HL-60/S4 treated with retinoic acid at 250 ng/mL for 4 days and 3 days (cell line): ENCODE results near the gene NCOR2.

Source experiments
- in situ Hi-C: fragments of 300-500 bp; cut with MboI; formaldehyde crosslinking; loops from 2 replicates; pipeline ENCODE4 v1.7.0; 2022; ENCODE audit warnings: low sequenced_read_pairs

The NCOR2 gene

DNA sequence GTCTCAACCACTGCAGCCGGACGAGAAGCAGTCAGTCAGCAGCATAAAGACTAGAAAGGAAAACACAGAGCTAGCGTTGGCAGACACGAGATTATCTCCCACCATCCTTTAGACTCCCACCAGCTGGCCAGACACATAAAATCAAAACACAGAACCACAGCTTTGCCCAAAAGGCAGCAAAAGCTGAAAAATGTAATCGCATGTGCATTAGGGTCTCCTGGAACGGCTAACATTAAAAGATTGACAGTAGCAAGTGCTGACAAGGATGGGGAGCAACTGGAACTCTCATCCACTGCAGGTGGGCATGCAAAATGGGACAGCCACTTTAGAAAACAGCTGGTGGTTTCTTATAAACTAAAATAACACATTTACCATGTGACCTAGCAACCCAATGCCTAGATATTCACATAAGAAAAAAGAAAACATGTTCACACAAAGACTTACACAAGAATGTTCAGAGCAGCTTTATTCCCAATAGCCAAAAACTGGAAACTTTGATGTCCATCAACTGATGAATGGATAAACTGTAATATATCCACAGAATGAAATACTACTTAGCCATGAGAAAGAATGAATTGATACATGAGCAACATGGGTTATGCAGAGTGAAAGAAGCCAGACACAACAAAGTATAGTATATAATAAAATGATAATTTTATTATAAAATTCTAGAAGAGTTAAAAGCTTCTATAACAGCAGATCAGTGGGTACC lies 37.7 kb downstream of the NCOR2 start:
- in situ Hi-C loops = no loop called here

DNA sequence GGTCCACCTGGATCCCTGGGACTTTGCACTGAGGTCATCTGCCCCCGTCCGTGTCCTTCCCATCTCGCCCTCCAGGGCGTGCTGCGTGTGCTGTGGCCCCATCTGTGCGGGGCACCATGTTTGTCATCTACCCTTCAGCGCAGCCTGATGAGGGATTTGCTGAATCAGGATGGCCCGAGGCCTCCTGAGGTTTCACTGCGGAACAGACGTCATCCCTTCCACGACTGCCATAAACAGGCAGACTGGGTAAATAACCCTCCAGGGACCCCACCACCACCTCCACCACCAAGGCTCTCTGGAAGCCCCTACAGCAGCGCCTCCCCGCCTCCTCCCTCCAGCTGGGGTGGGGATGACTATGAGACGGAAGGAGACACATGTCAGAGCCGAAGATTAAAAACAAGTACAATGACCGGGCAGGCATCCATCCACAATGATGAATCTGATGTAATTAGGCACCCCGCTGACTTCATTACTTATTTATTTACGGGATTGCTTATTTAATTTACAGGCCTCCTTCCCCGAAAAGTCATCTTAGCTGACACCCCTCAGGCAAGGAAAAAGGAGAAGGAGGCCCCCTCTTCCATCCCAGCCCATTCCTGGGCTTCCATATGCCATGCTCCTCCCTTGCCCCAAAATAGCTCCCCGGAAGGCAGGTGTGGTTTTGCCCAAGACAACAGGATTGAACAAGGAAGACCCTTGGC lies 39.4 kb downstream of the NCOR2 start:
- in situ Hi-C loops = no loop called here

DNA sequence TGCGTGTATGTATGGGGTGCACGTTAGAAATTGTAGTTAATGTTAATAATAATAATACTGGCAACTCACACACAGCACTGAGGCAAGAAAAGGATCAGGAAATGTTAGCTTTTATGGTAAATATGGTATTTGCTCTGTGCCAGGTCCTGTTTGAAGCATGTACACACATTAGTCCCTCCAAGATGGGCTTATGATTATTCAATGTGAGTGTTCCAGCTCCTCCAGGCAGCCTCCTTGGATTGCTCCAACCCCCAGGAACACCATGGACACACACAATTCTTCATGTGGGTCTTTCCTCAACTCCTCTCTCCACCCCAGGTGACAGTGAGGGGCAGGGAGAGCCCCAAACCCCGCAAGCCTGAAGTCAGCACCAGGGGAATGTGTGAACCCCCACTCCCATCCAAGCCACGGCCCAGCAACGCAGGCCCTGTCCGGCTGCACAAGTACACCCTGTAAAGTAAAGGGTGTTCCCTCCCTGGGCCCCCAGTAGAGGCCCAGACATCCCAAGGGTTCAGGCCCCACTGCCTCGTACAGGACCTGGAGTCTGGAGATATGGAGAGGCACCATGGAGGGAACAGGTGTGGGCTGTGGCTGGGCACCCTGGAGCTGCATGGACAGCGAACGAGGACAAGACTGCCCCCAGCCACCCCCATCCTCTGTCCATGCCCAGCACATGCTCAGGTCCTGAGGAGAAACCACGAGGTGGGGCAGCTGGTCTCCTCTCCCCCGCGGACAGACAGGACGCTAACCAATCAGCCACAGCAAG lies 41.3 kb downstream of the NCOR2 start:
- in situ Hi-C loops = no loop called here

DNA sequence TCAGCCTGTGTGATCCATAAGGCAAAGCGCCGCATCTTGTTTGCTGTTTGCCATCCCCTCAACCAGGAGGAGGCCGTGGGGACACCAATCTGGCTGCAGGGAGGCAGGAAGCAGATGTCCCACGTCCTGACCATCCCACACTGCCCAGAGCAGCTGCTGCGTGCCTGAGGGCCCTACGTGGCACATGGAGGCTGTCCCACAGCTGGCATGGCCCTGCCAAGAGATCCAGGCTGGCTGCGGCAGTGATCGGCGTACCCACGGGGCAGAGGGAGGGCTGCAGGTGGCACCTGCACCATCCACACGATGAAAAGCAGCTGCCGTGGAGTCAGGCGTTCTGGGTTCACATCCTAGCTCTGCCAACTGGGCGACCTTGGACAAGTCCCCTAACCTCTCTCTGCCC lies 42.0 kb downstream of the NCOR2 start:
- in situ Hi-C loops = no loop called here

DNA sequence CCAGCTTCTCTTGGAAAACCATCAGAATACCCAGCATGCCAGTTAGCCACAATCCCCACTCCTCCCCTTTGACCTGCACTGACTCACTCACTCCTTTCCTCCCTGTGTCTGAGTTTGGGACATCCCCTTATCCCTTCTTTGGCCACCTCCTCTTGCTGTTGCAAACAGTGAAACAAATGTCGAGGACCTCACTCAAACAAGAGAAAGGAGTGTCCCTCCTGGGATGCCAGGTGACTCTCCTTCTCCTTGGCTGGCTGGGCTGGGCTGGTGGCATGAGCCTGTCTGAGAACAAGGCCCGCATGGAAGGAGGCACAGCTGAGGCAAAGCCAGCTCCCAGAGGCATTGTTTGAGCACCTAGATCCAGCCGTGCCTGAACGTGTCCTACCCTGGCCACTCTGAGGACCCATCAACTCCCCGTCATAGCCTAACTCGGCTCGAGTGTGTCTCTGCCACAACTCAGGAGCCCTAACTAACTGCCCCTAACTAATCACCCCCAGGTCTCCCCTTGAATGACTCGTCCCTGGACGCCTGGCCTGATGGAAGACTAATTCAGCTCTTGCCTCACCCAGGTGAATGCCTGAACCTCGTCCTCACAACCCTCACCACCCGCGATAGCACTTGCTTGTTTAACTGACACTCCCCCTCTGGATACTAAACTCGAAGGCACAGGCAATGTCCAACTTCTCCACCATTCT lies 43.0 kb downstream of the NCOR2 start:
- in situ Hi-C loops = no loop called here

DNA sequence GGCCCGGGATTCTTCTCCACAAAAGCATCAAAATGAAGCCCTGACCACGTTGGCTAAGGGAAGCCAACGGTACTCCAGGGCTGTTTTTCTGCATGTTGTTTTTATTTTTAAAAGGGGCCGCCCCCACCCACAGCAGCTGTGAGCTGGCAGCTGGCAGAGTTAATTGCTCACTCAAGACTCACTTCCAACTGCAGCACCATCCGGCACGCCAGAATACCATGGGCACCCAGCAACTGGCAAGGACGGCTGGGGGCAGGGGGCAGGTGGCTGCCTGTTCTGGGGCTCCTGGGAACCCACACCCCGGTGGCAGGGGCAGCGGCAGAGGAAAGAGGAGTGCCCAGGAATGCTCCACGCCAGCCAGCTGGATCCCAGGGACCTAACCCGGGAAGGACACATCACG lies 44.3 kb downstream of the NCOR2 start:
- in situ Hi-C loops = no loop called here

DNA sequence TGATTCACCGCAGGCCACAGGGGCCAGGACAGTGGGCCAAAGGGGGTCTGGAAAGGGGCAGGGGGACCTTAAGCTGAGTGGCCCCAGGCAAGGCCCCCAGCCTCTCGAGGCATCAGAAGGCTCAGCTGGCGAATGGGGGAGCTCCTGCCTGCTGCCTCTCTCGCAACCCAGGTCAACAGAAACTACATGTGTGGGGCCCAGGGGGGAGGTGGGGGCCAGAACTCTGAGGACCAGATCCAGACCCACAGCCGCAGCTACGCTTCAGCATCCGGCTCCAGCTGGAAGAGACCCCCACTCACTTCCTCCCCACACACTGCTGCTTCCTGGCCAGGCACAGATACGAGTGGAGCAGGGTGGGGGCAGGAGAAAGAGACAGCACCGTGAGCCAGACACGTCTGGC lies 46.5 kb downstream of the NCOR2 start:
- in situ Hi-C loops = no loop called here

DNA sequence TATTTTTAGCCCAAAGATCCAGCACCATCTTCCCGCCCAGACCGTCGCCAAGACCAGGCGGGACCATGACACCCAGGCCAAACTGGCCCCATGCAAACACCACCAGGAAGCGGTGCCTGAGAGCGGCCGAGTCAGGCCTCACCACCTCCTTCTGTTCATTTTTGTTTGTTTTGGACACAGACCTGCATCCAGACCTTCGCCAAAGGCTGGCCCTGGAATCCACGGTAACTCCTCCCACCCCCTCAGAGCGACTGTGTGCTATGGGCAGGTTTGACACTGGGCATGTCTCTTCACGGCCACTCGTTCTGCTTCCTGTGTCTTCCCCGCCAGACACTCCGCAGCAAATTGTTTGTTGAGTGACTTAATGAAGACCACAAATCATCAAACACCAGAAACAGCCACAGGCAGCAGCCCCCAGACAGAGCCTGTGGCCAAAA lies 47.1 kb downstream of the NCOR2 start:
- in situ Hi-C loops = no loop called here

DNA sequence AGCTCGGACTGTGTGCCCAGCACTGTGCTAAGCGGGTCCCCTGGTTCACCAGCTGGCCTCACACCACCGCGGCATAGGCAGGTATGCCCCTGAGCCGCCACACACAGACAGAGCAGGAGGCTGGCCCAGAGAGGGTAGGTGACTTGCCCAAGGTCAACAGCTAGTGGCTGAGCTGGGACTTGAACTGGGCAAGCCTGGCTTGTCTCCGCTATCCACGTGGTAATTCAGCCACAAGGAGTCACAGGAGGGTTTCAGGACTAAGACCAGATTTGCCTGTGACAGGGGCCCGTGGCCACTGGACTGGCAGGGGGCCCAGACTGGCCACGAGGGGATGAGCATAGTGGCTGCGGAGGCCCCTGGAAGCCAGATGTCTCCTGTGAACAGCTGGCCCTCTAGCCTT lies 47.7 kb downstream of the NCOR2 start:
- in situ Hi-C loops = no loop called here

DNA sequence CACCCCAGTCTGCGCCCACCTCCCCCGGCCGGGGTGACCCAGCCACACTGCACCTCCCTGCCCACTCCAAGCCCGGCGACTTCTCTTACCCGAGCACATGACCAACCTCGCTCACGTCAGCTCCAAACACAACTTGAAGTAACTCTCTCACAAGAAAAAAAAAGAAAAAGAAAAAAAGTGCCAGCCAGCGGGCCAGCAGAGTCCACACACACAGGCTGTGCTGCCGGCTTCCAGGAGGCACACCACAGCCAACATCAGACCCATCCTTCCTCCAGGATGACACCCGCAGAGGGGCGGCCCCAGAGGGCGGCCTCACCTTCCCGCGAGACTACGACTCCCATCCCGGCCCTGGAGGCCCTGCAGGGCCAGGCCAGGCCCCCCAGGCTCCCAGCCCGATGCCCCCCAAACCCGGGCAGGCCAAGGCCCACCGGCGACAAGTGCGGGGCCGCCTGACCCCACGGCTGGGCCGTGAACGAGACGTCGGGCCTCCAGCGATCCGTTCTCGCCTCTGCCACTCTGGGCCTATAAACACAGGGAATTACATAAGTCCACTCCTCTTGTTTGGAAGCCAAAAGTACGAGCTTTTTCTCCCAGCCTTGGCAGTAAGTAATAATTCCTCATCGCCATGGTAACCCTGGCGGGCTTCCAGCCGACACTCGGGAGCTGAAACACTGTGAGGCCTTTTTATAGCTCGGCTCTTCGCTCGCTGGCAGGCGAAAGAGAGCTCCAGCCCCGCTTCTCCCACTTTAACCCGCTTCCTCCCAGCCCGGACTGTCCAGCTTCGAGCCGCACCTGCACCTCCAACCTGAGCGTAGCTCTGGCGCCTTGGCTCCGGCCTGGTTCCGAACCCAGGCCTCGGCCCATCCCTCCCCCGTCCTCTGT lies 49.1 kb downstream of the NCOR2 start:
- in situ Hi-C loops = no loop called here
